HG03045 (cell line): ENCODE data around the gene SCAF1.

ENCODE experiments used
- ATAC-seq: cut with Tn5 transposase; IDR thresholded peaks from one replicate; pipeline ENCODE4 v1.9.1; 2021; ENCODE audit warnings: mild to moderate bottlenecking, moderate library complexity; ENCODE audit not compliant: unreplicated experiment

SCAF1 gene

GRCh38 chr19:49684983-49685553 lies 43.1 kb downstream of the SCAF1 start:
- no peak for ATAC-seq

GRCh38 chr19:49685845-49686332 lies 43.9 kb downstream of the SCAF1 start:
- no peak for ATAC-seq

- no peak for ATAC-seq
Observed at GRCh38 chr19:49686503-49687088, 44.6 kb downstream of the SCAF1 start.

DNA sequence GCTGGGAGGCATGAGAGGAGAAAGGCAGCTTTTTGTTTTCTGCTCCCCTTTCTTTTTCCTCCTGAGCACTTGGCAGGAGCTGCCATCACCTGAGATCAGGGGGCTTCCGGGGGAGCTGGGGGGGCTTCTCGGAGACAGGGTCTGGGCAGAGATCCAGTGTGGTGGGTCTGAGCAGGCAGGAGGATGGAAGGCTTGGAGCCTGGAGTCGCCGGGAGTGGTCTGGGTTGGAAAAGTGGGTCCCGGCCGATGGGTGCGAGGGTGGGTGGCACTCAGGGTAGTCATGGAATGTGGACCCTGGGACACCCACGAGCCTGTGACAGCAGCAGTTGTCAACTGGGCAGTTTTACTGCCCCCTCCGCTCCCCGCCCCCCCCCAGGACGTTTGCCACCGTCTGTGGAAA lies 45.1 kb downstream of the SCAF1 start:
- ATAC-seq = no peak

DNA sequence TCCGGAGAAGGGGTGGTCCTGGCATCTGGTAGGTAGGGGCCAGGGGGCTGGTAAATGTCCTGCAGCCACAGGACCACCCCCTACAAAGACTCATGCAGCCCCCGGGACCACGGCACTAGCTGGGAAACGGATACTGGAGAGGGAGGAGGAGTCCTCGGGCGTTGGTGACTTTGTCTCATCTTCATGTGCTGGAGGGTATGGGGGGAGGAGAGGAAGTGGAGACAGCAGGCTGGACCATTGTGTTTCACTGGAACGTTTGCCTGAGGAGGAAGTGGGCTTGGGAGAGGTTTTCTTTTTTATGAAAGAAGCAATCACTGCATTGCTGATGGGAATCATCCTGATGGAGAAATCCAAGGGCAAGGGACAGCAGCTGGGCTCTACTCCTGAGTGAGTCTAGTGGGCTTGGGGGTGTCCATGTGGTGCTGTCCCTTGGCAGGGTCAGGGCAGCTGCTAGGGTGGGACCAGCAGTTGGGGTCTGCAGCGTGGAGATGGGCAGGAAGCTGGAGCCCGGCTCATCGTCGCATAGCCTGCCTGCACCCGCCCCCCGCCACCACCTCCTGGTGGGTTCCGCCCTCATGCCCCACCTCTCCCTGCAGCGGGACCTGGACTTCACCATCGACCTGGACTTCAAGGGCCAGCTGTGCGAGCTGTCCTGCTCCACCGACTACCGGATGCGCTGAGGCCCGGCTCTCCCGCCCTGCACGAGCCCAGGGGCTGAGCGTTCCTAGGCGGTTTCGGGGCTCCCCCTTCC lies 45.7 kb downstream of the SCAF1 start:
- ATAC-seq = no peak

DNA sequence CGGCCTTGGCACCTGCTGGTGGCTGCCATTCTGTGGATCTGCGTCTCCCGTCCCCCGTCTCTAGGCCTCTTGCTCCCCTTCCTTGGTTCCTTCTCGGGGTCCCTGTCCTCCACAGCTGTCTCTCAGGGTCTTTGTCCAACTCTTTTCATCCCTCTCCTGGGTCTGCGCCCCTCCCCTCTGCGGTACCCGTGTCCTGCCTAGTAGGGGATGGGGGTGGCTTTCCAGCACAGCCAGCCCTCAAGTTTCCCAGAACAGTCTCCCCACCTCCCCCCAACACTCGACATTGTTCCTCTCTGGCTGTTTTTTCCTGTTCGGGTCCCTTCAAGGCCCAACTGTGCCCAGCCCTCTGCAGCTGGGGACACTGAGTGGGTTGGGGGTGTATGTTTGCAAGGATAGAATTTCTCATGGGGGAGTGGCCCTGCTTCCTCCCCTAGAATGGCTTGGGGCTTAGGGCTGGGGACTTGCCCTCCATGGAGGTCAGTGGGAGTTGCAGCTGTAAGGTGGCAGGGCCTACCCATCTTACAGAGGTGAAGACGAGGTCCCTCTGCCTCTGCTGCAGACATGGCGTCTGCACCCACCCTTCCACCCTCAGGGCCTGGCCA lies 46.6 kb downstream of the SCAF1 start:
- no peak for ATAC-seq

GRCh38 chr19:49689133-49690078 lies 47.4 kb downstream of the SCAF1 start, which contains the start of gene ADM5:
Gene ADM5, plus strand, starts transcription at chr19:49689594. Its CDS starts 244 bp downstream, at chr19:49689838.
- no peak for ATAC-seq

- ATAC-seq = no peak
Observed at GRCh38 chr19:49690079-49690655, 48.2 kb downstream of the SCAF1 start.

DNA sequence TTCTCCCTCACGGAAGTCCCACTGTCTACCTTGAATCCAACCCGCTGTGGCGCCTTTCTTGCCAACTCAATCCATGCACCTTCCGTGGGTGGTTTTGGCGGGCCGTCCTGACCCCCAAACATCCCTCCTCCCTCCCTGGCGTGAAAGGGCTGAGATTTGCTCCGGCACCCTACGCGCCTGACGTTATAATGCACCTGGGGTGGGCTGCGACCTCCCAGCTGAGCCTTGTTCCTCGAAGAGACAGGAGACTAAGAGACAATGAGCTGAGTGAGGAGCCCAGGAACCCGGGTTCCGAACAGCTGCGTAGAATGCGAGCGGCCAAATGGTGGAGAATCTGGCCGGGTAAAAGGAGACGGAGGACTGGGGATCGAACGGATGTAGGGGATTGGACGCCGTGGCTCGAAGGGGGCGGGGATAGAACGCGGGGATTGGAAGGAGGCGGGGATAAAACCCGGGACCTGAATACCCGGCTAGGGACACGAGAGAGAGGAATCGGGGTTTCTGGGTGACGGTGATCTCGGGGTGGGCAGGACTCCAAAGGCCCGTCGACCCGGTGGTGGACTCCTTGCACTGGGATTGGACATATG lies 48.7 kb downstream of the SCAF1 start, which contains the start of gene CPT1C:
TSS of gene CPT1C (plus strand) at position 461 of the 587 bp plus-strand sequence. CDS start 1,137 bp downstream, outside the sequence.
- ATAC-seq = no peak

- no peak for ATAC-seq
Observed at GRCh38 chr19:49691243-49692146, 49.5 kb downstream of the SCAF1 start.

- no peak for ATAC-seq
Observed at GRCh38 chr19:49692147-49692506, 50.1 kb downstream of the SCAF1 start.

DNA sequence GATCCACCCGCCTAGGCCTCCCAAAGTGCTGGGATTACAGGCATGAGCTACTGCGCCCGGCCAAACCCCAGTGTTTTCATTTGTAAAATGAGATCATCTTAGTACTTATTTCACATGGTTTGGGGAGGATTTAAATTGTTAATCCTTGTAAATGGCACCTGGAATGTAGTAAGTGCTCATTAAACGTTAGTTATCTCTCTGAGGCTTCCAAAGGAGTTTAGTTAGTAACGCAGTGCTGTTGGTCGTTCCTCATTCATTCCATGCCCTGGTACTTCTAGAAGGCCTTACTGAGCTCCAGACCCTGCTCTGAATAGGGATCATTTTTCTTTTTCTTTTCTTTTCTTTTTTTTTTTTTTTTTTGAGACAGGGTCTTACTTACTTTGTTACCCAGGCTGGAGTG lies 54.1 kb downstream of the SCAF1 start:
- no peak for ATAC-seq

- no peak for ATAC-seq
Observed at GRCh38 chr19:49696865-49697264, 54.9 kb downstream of the SCAF1 start.

GRCh38 chr19:49699364-49699763 lies 57.4 kb downstream of the SCAF1 start:
- ATAC-seq = no peak

DNA sequence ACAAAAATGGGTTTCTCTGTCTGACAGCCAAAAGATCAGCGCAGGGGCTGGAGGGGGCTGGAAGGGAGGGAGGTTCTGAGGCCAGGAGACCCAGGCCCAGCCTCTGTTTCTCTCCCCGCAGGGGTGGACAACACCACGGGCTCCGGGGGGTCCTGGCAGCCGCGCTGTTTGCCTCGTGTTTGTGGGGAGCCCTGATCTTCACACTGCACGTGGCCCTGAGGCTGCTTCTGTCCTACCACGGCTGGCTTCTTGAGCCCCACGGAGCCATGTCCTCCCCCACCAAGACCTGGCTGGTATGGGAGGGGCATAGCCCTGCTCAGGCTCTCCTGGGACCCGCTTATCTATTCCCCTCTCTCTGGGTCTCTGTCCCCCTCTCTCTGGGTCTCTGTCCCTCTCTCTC lies 58.6 kb downstream of the SCAF1 start:
- ATAC-seq = no peak

GRCh38 chr19:49701271-49701786 lies 59.3 kb downstream of the SCAF1 start:
- no peak for ATAC-seq

GRCh38 chr19:49704888-49705642 lies 63.1 kb downstream of the SCAF1 start:
- no peak for ATAC-seq

- ATAC-seq = no peak
Observed at GRCh38 chr19:49705919-49706318, 63.9 kb downstream of the SCAF1 start.
